Fibroblast of lung (primary cell): Measurements from ENCODE around the gene LRRFIP1. TPM values are rescaled to one million over a fixed set of nuclear protein-coding genes. Genes with fewer than 3 reads are reported as not detected.

Experiments
- DNase-seq, 2 donors: peaks; one replicate each; pipeline versions ENCODE4 v3.0.0 to v3.0.0-alpha.2; 2010; ENCODE audit warnings: low read depth in 2 of 2
- H2AFZ ChIP-seq: 2 replicates; pipeline ENCODE4 v1.5.1; 2012; ENCODE audit warnings: low read length, control low read depth, inconsistent platforms
- H3K27ac ChIP-seq: 2 replicates; pipeline ENCODE4 v1.5.1; 2011; ENCODE audit warnings: low read length, control low read depth; ENCODE audit not compliant: insufficient read depth
- H3K27me3 ChIP-seq: 2 replicates; pipeline ENCODE4 v1.5.1; 2011; ENCODE audit warnings: mild to moderate bottlenecking, low read length; ENCODE audit not compliant: control insufficient read depth, insufficient read depth
- H3K36me3 ChIP-seq: 2 replicates; pipeline ENCODE4 v1.5.1; 2011; ENCODE audit warnings: low read length; ENCODE audit not compliant: control insufficient read depth, insufficient read depth
- H3K4me1 ChIP-seq: 2 replicates; pipeline ENCODE4 v1.5.1; 2011; ENCODE audit warnings: low read length; ENCODE audit not compliant: control insufficient read depth, insufficient read depth; ENCODE audit errors: extremely low read depth
- H3K4me2 ChIP-seq: 2 replicates; pipeline ENCODE4 v1.5.1; 2011; ENCODE audit warnings: low read length, control low read depth; ENCODE audit not compliant: insufficient read depth; ENCODE audit errors: extremely low read depth
- H3K4me3 ChIP-seq, 4 experiments: fragments of 200-600 bp in 1 of 4; sonication (generic) in 1 of 4; replicated peaks in 1 of 4; 2 replicates each; pipeline ENCODE4 v1.5.1; 2011 to 2016; ENCODE audit warnings: low read length in 4 of 4, low read depth in 3 of 4, mild to moderate bottlenecking in 3 of 4, control low read depth in 2 of 4, inconsistent platforms in 1 of 4, mixed read lengths in 1 of 4; ENCODE audit not compliant: insufficient read depth in 1 of 4; ENCODE audit errors: control extremely low read depth in 1 of 4
- H3K79me2 ChIP-seq: 2 replicates; pipeline ENCODE4 v1.5.1; 2012; ENCODE audit warnings: mild to moderate bottlenecking, low read length, inconsistent platforms; ENCODE audit not compliant: control insufficient read depth, insufficient read depth
- H3K9ac ChIP-seq: 2 replicates; pipeline ENCODE4 v1.5.1; 2011; ENCODE audit warnings: mild to moderate bottlenecking, low read length, control low read depth; ENCODE audit not compliant: insufficient read depth
- H3K9me3 ChIP-seq: 2 replicates; pipeline ENCODE4 v1.5.1; 2012; ENCODE audit warnings: low read depth, low read length; ENCODE audit not compliant: control insufficient read depth, insufficient read depth
- H4K20me1 ChIP-seq: 2 replicates; pipeline ENCODE4 v1.5.1; 2011; ENCODE audit warnings: low read length; ENCODE audit not compliant: control insufficient read depth, insufficient read depth; ENCODE audit errors: extremely low read depth
- EZH2 ChIP-seq: IDR thresholded peaks from 2 replicates; pipeline ENCODE4 v1.5.1; 2012; ENCODE audit warnings: low read length, control low read depth, mild to moderate bottlenecking; ENCODE audit errors: missing control alignments
- polyA plus RNA-seq, 2 donors: library from polyadenylated mRNA; depleted of rRNA in 1 of 2; stranded (reverse) in 1 of 2; unstranded in 1 of 2; fragments of >200 nt; gene quantifications; 2 replicates each; pipeline ENCODE4 v1.2.1, GENCODE V29; 2011 to 2012; ENCODE audit warnings: missing spikeins in 1 of 2
- total RNA-seq: library from RNA; depleted of rRNA; stranded (reverse); fragments of >200 nt; gene quantifications from 2 replicates; pipeline ENCODE4 v1.2.1, GENCODE V29; 2014
- TF ChIP-seq, protein P1 (sequence below), 2 donors: IDR thresholded peaks in 1 of 2; conservative IDR thresholded peaks in 1 of 2; 1 replicate in 1 of 2; 2 replicates in 1 of 2; pipeline ENCODE4 v1.5.1; 2011 to 2012; ENCODE audit warnings: low read length in 2 of 2, control low read depth in 1 of 2, inconsistent platforms in 1 of 2, low read depth in 1 of 2, mild to moderate bottlenecking in 1 of 2

LRRFIP1 gene
- total and polyA plus RNA-seq, 2 donors (not counting 1 experiment from before 2014, with no cell fraction given) = 58.1 to 113 TPM

DNA sequence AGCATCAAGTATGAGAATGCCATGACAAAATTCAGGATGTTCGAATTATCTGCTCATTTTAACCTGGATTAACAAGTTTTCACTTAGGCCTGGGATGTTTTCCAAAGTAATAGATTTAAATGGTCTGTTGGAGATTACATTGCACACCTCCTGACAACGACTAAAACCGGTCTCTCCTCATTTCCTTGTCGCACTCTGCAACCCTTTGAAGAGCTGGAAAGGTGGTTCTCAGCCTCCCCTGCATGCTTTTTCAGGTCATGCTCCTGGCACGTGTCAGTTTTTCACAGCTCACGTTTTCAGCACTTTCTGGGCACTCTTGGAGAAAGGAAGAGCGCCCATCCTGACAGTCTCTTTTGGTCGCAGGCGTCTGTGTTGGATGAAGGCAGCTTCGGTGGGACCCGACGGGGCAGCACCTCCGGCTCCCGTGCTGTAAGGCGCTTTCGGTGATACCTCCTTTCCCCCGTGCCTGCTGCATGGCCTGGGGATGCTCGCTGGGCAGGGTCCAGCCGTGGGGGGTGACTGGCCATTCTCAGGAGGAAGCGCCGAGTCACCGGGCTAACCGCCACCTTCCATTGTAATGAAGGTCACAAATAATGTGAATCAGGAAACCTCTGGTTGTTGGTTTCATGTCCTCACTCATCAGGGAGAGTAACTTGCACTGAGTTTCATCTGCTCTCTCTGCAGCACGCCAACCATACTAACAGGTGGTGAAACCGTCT lies 107.7 kb downstream of the LRRFIP1 start:
- Histone ChIP-seq H3K9ac (no peak overlapping the region), H3K27me3 (no peaks in the 10 kb centered on the region), H3K9me3 (no peaks in the 10 kb centered on the region), H3K4me3 (no peak overlapping the region), H4K20me1 (no peaks in the 10 kb centered on the region), H2AFZ (no peak overlapping the region), H3K4me2 (no peak overlapping the region), H3K4me1 (peaks cover 17% of the 10 kb centered on the region), H3K36me3 (peaks cover 8% of the 10 kb centered on the region), H3K79me2 (peaks cover 37% of the 10 kb centered on the region), H3K27ac (no peak overlapping the region)
- no peak for TF ChIP-seq EZH2
- TF ChIP-seq, protein P1, sequence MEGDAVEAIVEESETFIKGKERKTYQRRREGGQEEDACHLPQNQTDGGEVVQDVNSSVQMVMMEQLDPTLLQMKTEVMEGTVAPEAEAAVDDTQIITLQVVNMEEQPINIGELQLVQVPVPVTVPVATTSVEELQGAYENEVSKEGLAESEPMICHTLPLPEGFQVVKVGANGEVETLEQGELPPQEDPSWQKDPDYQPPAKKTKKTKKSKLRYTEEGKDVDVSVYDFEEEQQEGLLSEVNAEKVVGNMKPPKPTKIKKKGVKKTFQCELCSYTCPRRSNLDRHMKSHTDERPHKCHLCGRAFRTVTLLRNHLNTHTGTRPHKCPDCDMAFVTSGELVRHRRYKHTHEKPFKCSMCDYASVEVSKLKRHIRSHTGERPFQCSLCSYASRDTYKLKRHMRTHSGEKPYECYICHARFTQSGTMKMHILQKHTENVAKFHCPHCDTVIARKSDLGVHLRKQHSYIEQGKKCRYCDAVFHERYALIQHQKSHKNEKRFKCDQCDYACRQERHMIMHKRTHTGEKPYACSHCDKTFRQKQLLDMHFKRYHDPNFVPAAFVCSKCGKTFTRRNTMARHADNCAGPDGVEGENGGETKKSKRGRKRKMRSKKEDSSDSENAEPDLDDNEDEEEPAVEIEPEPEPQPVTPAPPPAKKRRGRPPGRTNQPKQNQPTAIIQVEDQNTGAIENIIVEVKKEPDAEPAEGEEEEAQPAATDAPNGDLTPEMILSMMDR (conservative IDR thresholded peaks at IDR 0.05 in 1 of 2, IDR thresholded peaks at IDR 0.05 in 1 of 2; ENCODE audit: low read depth in 1 of 2, low read length in 2 of 2) = no peak
- no peak for DNase-seq

DNA sequence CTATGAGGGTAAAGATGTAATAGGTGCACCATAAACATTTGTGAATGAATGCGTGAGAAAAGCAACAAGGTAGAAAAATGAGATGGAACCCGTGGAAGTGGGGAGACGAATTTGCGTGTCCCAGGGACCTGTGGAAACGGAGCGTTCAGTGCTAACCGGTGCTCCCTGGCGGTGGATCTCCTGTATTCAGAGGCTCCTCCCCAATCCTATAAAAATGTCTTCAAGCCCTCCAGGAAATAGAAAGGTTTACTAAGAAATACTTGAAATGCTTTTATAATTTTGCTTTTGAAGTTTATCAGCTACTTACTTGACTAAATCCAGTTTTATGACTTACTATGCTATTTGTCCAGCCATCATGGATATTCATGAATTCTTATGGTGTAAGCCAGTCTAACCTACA lies 108.4 kb downstream of the LRRFIP1 start:
- no peak for DNase-seq
- H3K4me2 ChIP-seq = no peak overlapping the region

DNA sequence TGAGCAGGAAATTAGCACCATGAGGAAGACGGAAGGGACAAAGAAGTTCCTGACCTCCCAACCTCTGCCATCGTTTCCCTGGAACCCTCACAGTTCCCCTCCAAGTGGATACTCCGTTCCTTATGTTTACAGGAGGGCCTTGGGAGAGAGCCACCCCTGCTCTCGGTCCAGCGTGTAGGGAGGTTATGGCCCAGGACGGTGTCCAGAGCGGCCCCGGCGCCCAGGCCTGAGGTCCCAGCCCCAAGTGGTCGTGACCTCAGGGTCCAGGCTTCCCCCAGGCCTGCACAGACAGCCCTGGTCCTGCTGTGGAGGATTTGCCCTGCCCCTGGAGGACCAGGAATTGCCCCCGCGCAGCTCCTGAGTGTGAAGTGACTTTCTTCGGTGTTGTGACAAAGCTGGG lies 109.4 kb downstream of the LRRFIP1 start:
- Histone ChIP-seq H3K27ac (no peak overlapping the region), H4K20me1 (no peaks in the 10 kb centered on the region), H3K4me1 (peaks cover 8% of the 10 kb centered on the region), H3K4me3 (no peak overlapping the region), H3K4me2 (no peak overlapping the region), H3K27me3 (no peaks in the 10 kb centered on the region), H3K9ac (no peak overlapping the region), H3K9me3 (no peaks in the 10 kb centered on the region), H3K36me3 (peaks cover 8% of the 10 kb centered on the region), H3K79me2 (peaks cover 35% of the 10 kb centered on the region), H2AFZ (no peak overlapping the region)
- no peak for DNase-seq
- TF ChIP-seq EZH2 = no peak
- TF ChIP-seq, protein P1 (conservative IDR thresholded peaks at IDR 0.05 in 1 of 2, IDR thresholded peaks at IDR 0.05 in 1 of 2; ENCODE audit: low read depth in 1 of 2, low read length in 2 of 2) = no peak

More for the DNA sequence above, 108.4 kb downstream of the LRRFIP1 start:
- Histone ChIP-seq H3K36me3 (peaks cover 8% of the 10 kb centered on the region), H4K20me1 (no peaks in the 10 kb centered on the region), H3K9ac (no peak overlapping the region), H3K4me3 (no peak overlapping the region), H3K27ac (no peak overlapping the region), H3K79me2 (peaks cover 38% of the 10 kb centered on the region), H3K27me3 (no peaks in the 10 kb centered on the region), H3K4me1 (peaks cover 16% of the 10 kb centered on the region), H3K9me3 (no peaks in the 10 kb centered on the region), H2AFZ (no peak overlapping the region)
- TF ChIP-seq, protein P1 (conservative IDR thresholded peaks at IDR 0.05 in 1 of 2, IDR thresholded peaks at IDR 0.05 in 1 of 2; ENCODE audit: low read depth in 1 of 2, low read length in 2 of 2) = no peak
- no peak for TF ChIP-seq EZH2
